DND-41 (cell line): Measurements from ENCODE around the gene UVSSA.

Experiments used
- CTCF ChIP-seq: IDR thresholded peaks from 2 replicates; pipeline ENCODE4 v1.5.1; 2012; ENCODE audit warnings: borderline replicate concordance, low read length, moderate library complexity, mild to moderate bottlenecking; ENCODE audit not compliant: poor library complexity, severe bottlenecking; ENCODE audit errors: extremely low read depth
- EZH2 ChIP-seq: IDR thresholded peaks from 3 replicates; pipeline ENCODE4 v1.6.1; 2012; ENCODE audit warnings: borderline replicate concordance, low read depth, mild to moderate bottlenecking, moderate library complexity, low read length, inconsistent platforms; ENCODE audit not compliant: severe bottlenecking

GRCh38 chr4:1355378-1355777 is 8.4 kb downstream of the UVSSA start:
- TF ChIP-seq CTCF (no peak), EZH2 (no peak)
